Fibroblast of mammary gland (primary cell): ENCODE measurements around the gene CHCHD3.

ENCODE experiments used
- DNase-seq: peaks from one replicate; pipeline ENCODE4 v3.0.0-alpha.2; 2010; ENCODE audit warnings: low read depth
- H3K4me3 ChIP-seq: 2 replicates; pipeline ENCODE4 v1.5.1; 2011; ENCODE audit warnings: low read depth, mild to moderate bottlenecking, low read length, moderate library complexity; ENCODE audit not compliant: control insufficient read depth
- TF ChIP-seq, protein P1 (sequence below): conservative IDR thresholded peaks from 2 replicates; pipeline ENCODE4 v1.5.1; 2011; ENCODE audit warnings: low read depth, low read length, inconsistent platforms; ENCODE audit not compliant: control insufficient read depth, insufficient read depth

The CHCHD3 gene

DNA sequence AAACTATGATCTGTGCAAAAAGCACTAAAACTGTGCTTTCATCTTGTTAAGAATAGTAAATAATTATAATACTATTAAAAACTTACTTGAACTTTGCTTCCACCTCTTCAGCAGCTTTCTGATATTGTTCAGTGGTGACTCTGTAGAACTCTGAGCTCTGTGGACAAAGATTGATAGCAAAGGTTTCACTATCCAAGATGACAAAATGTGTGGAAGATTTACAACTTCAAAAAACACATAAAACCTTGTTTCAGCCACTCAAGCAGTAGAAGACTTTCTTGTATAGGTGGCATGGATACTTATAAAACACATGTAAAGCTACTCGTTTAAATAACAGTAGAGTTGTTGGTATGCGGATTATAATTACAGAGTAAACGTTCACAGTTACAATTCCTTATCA is 243.6 kb downstream of the CHCHD3 start:
- DNase-seq = no peak
- TF ChIP-seq, protein P1, sequence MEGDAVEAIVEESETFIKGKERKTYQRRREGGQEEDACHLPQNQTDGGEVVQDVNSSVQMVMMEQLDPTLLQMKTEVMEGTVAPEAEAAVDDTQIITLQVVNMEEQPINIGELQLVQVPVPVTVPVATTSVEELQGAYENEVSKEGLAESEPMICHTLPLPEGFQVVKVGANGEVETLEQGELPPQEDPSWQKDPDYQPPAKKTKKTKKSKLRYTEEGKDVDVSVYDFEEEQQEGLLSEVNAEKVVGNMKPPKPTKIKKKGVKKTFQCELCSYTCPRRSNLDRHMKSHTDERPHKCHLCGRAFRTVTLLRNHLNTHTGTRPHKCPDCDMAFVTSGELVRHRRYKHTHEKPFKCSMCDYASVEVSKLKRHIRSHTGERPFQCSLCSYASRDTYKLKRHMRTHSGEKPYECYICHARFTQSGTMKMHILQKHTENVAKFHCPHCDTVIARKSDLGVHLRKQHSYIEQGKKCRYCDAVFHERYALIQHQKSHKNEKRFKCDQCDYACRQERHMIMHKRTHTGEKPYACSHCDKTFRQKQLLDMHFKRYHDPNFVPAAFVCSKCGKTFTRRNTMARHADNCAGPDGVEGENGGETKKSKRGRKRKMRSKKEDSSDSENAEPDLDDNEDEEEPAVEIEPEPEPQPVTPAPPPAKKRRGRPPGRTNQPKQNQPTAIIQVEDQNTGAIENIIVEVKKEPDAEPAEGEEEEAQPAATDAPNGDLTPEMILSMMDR = no peak
- H3K4me3 ChIP-seq = no peak overlapping the region

DNA sequence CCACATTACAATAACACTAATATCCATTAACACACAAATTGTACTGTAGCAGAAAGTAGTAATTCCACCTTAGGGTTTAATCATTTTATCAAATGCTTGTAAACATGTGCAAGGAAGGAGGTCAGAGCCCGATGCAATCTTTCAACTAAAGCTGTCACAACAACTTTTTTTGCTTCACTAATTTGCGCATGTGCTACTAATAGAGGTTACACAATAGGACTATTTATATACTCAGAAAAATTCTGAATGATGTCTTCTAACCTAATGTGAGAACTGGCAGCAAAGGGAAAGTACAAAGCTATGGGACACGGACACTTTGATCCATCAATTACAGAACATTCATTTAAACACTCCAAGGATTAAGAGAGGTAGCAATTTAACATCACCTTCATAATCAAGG is 244.4 kb downstream of the CHCHD3 start:
- peak; percentile 39 for DNase-seq
- no peak overlapping the region for H3K4me3 ChIP-seq
- TF ChIP-seq, protein P1 = no peak

DNA sequence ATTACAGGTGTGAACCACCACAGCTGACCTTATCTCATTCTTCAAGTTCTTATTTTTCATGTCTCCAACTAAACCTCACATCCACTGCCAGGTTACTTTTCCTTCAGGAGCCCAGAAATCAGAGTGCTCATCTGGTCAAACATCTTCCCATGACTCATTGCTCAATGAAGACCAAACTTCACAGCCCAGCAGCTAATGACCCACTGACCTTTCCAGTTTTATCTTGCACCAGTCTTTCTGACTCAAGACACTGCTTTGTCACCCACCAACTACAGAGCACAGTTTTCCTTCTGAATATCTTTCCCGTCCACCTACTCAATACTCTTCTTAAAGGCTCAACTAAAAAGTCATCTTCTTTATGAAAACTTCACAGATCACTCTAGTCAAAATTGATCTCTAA is 245.1 kb downstream of the CHCHD3 start:
- H3K4me3 ChIP-seq = no peak overlapping the region
- TF ChIP-seq, protein P1 = no peak
- peak; percentile 71 for DNase-seq

DNA sequence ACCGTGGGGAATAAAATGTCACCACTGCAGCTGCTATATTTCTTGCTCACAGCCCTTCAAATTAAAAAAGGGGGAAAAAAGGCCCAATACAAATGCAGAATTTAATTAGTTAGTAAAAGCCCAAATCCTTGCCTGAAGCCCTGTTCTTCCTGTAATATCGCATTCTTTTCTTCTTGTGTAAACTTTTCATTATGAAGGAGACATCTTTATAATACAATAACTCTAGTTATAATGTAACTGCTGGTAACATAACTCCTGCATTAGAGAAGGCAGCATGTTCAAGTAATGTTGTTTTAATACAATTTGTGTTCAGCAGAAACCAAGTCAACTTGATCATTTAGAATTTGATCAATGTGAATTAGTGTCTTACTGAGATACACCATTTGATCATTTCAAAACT is 250.9 kb downstream of the CHCHD3 start:
- H3K4me3 ChIP-seq = no peak overlapping the region
- TF ChIP-seq, protein P1 = no peak
- no peak for DNase-seq

DNA sequence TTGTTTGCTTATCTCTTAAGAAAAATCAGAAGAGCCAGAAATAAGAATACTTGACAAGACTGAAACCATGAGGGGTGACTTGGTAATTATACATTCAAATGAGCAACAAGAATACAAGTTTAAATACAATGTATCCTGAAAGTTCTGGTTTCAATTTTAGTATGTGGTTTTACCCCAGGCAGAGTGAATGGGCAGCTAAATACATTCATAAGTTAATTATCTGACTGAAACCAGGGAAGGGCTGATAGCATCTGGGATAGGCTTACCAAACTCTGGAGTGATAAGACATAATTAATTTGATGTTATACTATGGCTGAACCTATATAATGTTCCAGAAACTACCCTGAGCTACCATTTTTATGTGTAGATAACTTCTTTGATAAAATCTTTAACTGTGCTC is 253.4 kb downstream of the CHCHD3 start:
- no peak for DNase-seq
- TF ChIP-seq, protein P1 = no peak
- H3K4me3 ChIP-seq = no peak overlapping the region

DNA sequence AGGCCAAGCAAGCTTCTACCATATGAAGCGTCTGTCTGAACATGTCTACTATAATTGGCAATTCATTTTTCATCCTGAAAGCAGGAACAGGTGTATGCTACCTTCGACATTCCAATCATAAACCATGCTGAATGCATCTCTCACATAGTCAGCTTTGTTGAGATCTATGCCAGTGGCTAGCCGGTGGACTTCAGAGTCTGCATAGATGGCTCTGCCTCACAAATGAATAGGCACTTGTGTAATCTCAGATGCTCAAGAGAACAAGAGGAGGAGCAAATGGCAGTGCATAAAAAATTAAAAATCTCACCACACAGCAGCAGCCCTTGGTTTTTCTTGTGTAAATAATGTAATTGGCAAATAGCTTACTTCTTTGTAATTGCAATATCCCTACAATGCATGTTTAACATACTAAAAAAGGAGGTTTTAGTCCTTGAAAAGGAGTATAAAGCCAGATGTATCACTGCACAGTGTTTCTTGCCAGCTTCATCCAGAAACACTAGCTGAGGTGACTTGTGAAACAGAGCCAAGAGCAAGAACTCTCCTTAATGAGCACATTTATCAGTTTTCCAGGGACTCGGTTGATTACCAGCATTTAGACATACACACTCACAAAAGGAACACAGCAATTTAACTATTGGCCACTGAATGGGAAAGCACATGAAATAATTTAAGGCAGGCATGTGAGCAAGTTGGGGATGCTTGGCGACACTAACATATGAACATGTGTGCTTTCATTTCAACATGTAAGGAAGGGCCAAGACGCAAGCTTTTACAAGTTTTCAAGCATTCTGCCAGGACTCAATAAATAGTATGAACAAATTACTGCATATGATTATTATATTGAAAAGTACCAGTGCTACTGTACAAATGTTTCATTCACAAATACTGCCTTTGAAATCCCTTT is 255.7 kb downstream of the CHCHD3 start:
- H3K4me3 ChIP-seq = no peak overlapping the region
- no peak for DNase-seq
- TF ChIP-seq, protein P1 = no peak
